Adrenal gland (tissue), 5 donors: ENCODE results near the gene LRPPRC.

Experiments
- POLR2A ChIP-seq, 2 donors: fragments of 450-650 bp; IDR thresholded peaks; one replicate each; pipeline ENCODE4 v1.6.1; 2017; ENCODE audit warnings: antibody characterized with exemption in 2 of 2, mild to moderate bottlenecking in 2 of 2, moderate library complexity in 1 of 2
- TF ChIP-seq, protein P1 (sequence below), 6 experiments: fragments of 450-650 bp in 4 of 6; fragments of 200-600 bp in 2 of 6; sonication (generic) in 1 of 6; IDR thresholded peaks; 1 replicate in 5 of 6; 2 replicates in 1 of 6; pipeline versions ENCODE4 v1.5.1 to v1.8.0; 2016 to 2021; ENCODE audit warnings: antibody characterized with exemption in 6 of 6, mild to moderate bottlenecking in 2 of 6, moderate library complexity in 1 of 6
- donor health status: DM: no; HTN: no; CAD: no.

DNA sequence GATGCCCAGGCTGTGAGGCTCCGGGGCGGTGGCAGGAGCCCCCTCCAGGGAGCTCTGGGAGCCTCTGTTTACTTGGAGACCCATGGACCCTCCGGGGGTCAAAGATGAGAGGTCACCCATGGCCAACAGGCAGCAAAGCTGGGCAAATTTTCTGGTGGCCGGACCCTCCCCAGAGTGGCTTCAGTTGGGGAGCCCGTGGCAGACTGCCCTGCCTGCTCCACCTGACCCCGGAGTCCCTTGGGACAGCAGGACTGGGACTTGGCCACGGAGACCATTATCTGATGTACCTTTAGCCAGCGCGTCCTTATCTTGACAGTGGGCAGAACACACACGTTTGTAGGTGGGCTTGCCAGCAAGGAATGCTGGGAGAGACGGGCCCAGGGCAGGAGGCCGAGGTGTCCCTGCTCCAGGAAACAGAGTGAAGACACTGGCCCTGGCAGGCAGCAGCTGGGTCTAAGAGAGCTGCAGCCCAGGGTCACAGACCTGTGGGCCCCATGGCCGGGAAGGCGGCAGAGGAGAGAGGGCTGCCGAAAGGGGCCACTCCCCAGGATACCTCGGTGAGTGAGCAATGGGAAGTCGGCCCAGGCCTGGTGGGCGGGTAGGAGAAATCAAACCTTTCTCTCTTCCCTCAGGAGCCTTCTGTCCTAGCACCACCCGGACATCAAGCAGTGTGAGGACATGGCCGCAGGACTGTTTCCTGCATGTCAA lies 157.1 kb downstream of the LRPPRC start, which contains the start of the genes ABCG5 and ABCG8:
- TF ChIP-seq, protein P1, sequence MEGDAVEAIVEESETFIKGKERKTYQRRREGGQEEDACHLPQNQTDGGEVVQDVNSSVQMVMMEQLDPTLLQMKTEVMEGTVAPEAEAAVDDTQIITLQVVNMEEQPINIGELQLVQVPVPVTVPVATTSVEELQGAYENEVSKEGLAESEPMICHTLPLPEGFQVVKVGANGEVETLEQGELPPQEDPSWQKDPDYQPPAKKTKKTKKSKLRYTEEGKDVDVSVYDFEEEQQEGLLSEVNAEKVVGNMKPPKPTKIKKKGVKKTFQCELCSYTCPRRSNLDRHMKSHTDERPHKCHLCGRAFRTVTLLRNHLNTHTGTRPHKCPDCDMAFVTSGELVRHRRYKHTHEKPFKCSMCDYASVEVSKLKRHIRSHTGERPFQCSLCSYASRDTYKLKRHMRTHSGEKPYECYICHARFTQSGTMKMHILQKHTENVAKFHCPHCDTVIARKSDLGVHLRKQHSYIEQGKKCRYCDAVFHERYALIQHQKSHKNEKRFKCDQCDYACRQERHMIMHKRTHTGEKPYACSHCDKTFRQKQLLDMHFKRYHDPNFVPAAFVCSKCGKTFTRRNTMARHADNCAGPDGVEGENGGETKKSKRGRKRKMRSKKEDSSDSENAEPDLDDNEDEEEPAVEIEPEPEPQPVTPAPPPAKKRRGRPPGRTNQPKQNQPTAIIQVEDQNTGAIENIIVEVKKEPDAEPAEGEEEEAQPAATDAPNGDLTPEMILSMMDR (IDR thresholded peaks at IDR 0.05), result no peak
- TF ChIP-seq POLR2A (IDR thresholded peaks at IDR 0.05), result no peak
